ENCODE results near the gene KLK15. TPM values are rescaled to one million over a fixed set of nuclear protein-coding genes. Genes with fewer than 3 reads are reported as not detected.

The KLK15 gene
- total and polyA plus RNA-seq, 2 donors (not counting 3 experiments of a cell fraction or from before 2014, with no cell fraction given) = not detected

DNA sequence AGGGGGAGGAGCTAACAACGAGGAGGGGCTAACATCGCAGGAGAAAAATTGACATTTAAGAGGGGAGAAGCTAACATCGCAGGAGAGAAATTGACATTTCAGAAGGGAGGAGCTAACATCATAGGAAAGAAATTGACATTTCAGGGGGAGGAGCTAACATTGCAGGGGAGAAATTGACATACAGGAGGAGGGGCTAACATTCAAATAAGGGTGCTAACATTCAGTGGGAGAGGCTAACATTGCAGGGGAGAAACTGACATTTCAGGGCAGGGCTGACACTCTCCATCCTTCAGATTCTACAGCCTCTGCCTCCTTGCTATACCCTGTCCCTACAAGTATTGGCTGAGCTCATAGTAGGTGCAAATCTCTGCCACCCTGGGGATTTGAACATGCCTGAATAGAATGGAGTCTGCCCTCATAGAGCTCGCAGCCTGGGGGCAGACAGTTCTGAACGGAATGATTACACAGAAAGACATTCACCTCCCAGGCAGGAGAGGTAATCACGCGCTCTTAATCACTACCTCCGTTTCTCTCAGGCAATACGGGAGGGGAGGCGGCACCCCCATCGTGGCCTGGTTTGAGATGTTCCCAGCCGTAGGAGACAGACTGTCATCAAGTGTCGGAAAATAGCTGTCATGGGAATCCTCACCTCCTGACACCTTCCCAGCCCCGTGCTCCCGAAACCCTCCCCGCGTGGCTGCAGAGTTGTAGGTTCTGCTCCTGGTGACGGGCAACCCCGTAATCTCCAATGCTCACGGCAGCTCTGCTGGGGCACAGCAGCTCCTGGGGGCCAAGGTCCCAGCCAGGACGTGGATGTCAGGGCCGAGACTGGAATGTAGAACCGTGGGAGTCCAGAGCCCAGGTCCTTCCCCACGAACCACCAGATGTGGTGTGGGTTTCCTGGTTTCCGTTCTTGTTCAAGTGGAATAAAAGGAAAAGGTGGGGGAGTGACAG, 53.6 kb downstream of the KLK15 start:
- dilution Hi-C loops (cut with MboI; ENCODE audit: extremely low pct_ligation_motif_present, low sequenced_read_pairs) = no loop called here
- no peak for FAIRE-seq
- Histone ChIP-seq H3K4me3 (replicated peaks in 1 of 3; ENCODE audit: insufficient read depth in 1 of 3, low read depth in 1 of 3, low read length in 3 of 3) (no peak overlapping the region), H3K9me1 (replicated peaks; ENCODE audit: control insufficient read depth, extremely low read depth, insufficient read depth, low read length) (no peaks in the 10 kb centered on the region), H4K20me1 (replicated peaks; ENCODE audit: control insufficient read depth, extremely low read depth, insufficient read depth, low read length) (no peaks in the 10 kb centered on the region), H3K4me1 (ENCODE audit: control insufficient read depth, extremely low read depth, insufficient read depth, low read length) (no peaks in the 10 kb centered on the region), H3K27ac (ENCODE audit: insufficient read depth, low read depth, low read length) (no peak overlapping the region), H3K9me3 (replicated peaks; ENCODE audit: control insufficient read depth, insufficient read depth, low read length) (no peaks in the 10 kb centered on the region), H3K27me3 (ENCODE audit: control insufficient read depth in 2 of 2, insufficient read depth in 2 of 2, low read length in 2 of 2) (peaks cover 26 to 29% of the 10 kb centered on the region in 2 experiments), H3K36me3 (ENCODE audit: control insufficient read depth in 2 of 2, extremely low read depth in 1 of 2, insufficient read depth in 2 of 2, low read length in 2 of 2) (no peaks in the 10 kb centered on the region), H2AFZ (ENCODE audit: low read depth, low read length) (no peak overlapping the region), H3K9ac (replicated peaks; ENCODE audit: extremely low read depth, insufficient read depth, low read length) (no peak overlapping the region), H3K4me2 (ENCODE audit: insufficient read depth, low read length) (no peak overlapping the region), H3K79me2 (ENCODE audit: control insufficient read depth, insufficient read depth, low read length) (no peaks in the 10 kb centered on the region)
- BruUV-seq (replicated peaks) = no TSS peak
- DNase-seq (ENCODE audit: low read depth, low spot score) = no peak
- ChIA-PET CTCF (interaction anchor here (0.9 to 7.3 kb wide), 5 partner anchors 55 to 242 kb away, joined by 4 to 116 read pairs (median 22); no protein-coding TSS in a partner anchor), POLR2A (no interaction called here)
- intact Hi-C loops (cut with micrococcal nuclease) = no loop called here
- TF ChIP-seq, protein P1, sequence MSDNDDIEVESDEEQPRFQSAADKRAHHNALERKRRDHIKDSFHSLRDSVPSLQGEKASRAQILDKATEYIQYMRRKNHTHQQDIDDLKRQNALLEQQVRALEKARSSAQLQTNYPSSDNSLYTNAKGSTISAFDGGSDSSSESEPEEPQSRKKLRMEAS (IDR thresholded peaks at IDR 0.05; ENCODE audit: insufficient read depth, insufficient read length) = no peak

DNA sequence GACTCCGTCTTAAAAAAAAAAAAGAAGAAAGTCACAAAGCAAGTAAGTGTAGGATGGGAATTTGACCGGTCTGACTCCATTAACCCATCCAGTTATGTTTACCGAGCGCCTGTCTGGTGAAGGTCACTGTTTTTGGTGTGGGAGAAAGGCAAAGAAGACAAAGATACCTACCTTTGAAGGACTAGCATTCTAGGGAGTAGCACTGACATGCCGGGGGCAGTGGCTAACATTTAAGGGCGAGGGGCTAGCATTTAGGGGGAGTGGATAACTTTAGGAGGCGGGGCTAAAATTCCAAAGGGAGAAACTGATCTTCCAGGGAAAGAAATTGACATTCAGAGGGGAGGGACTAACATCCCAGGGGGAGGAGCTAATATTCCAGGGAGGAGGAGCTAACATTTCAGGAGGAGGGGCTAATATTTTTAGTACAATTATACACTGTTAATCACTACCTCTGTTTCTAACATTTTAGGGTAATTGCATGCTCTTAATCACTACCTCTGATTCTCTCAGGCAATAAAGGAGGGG, 54.4 kb downstream of the KLK15 start:
- H3K36me3 ChIP-seq (ENCODE audit: control insufficient read depth in 2 of 2, extremely low read depth in 1 of 2, insufficient read depth in 2 of 2, low read length in 2 of 2) = no peaks in the 10 kb centered on the region
- H2AFZ ChIP-seq (ENCODE audit: low read depth, low read length) = no peak overlapping the region
- H3K79me2 ChIP-seq (ENCODE audit: control insufficient read depth, insufficient read depth, low read length) = no peaks in the 10 kb centered on the region
- no peak overlapping the region for H3K4me2 ChIP-seq (ENCODE audit: insufficient read depth, low read length)
- dilution Hi-C loops (cut with MboI; ENCODE audit: extremely low pct_ligation_motif_present, low sequenced_read_pairs) (no loop called here), intact Hi-C loops (cut with micrococcal nuclease) (no loop called here)
- no peak overlapping the region for H3K27ac ChIP-seq (ENCODE audit: insufficient read depth, low read depth, low read length)
- H3K4me1 ChIP-seq (ENCODE audit: control insufficient read depth, extremely low read depth, insufficient read depth, low read length) = no peaks in the 10 kb centered on the region
- CTCF ChIA-PET = interaction anchor here (1.0 to 7.3 kb wide), 4 partner anchors 54 to 242 kb away, joined by 4 to 116 read pairs (median 15); no protein-coding TSS in a partner anchor
- POLR2A ChIA-PET = no interaction called here
- H3K4me3 ChIP-seq (replicated peaks in 1 of 3; ENCODE audit: insufficient read depth in 1 of 3, low read depth in 1 of 3, low read length in 3 of 3) = no peak overlapping the region
- peaks cover 26 to 29% of the 10 kb centered on the region in 2 experiments for H3K27me3 ChIP-seq (ENCODE audit: control insufficient read depth in 2 of 2, insufficient read depth in 2 of 2, low read length in 2 of 2)
- no peaks in the 10 kb centered on the region for H4K20me1 ChIP-seq (replicated peaks; ENCODE audit: control insufficient read depth, extremely low read depth, insufficient read depth, low read length)
- H3K9me1 ChIP-seq (replicated peaks; ENCODE audit: control insufficient read depth, extremely low read depth, insufficient read depth, low read length) = no peaks in the 10 kb centered on the region
- TF ChIP-seq JUN (IDR thresholded peaks at IDR 0.05; ENCODE audit: borderline replicate concordance, insufficient read depth, insufficient read length, low read depth) (no peak), EZH2 (IDR thresholded peaks at IDR 0.05; ENCODE audit: borderline replicate concordance, low read depth, low read length, severe bottlenecking) (no peak), POLR2AphosphoS5 (IDR thresholded peaks at IDR 0.05; ENCODE audit: insufficient read depth, low read depth, low read length) (no peak), FOS (IDR thresholded peaks at IDR 0.05; ENCODE audit: borderline replicate concordance, insufficient read depth, low read length) (no peak), MYC (IDR thresholded peaks at IDR 0.05; ENCODE audit: low read depth, low read length) (no peak), POLR2A (IDR thresholded peaks at IDR 0.05; ENCODE audit: low read depth, low read length) (no peak), GATA2 (IDR thresholded peaks at IDR 0.05; ENCODE audit: insufficient read depth, insufficient read length, low read depth, low read length) (no peak)
- TF ChIP-seq, protein P2, sequence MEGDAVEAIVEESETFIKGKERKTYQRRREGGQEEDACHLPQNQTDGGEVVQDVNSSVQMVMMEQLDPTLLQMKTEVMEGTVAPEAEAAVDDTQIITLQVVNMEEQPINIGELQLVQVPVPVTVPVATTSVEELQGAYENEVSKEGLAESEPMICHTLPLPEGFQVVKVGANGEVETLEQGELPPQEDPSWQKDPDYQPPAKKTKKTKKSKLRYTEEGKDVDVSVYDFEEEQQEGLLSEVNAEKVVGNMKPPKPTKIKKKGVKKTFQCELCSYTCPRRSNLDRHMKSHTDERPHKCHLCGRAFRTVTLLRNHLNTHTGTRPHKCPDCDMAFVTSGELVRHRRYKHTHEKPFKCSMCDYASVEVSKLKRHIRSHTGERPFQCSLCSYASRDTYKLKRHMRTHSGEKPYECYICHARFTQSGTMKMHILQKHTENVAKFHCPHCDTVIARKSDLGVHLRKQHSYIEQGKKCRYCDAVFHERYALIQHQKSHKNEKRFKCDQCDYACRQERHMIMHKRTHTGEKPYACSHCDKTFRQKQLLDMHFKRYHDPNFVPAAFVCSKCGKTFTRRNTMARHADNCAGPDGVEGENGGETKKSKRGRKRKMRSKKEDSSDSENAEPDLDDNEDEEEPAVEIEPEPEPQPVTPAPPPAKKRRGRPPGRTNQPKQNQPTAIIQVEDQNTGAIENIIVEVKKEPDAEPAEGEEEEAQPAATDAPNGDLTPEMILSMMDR (IDR thresholded peaks at IDR 0.05; ENCODE audit: extremely low read depth in 1 of 2, insufficient read depth in 1 of 2, low read depth in 1 of 2, low read length in 2 of 2) = no peak
- TF ChIP-seq, protein P1 (IDR thresholded peaks at IDR 0.05; ENCODE audit: insufficient read depth, insufficient read length) = no peak
- no peaks in the 10 kb centered on the region for H3K9me3 ChIP-seq (replicated peaks; ENCODE audit: control insufficient read depth, insufficient read depth, low read length)
- no peak for DNase-seq (ENCODE audit: low read depth, low spot score)
- no TSS peak for BruUV-seq (replicated peaks)
- FAIRE-seq = no peak
- no peak overlapping the region for H3K9ac ChIP-seq (replicated peaks; ENCODE audit: extremely low read depth, insufficient read depth, low read length)

Data from endothelial cell of umbilical vein (primary cell).